Subcutaneous abdominal adipose tissue (tissue), 5 donors: Measurements from ENCODE around the gene PPM1D.
"Not testable (repeated sequence)": the region's sequence is repeated elsewhere in the genome, so short reads cannot be mapped to it uniquely, and the experiment has no call there.

Source experiments
- H3K27ac ChIP-seq: one replicate; pipeline ENCODE4 v1.7.0; 2013; ENCODE audit warnings: low read depth, mild to moderate bottlenecking, inconsistent platforms, low read length, moderate library complexity
- H3K27me3 ChIP-seq, 5 donors: one replicate each; pipeline ENCODE4 v1.7.0; 2013; ENCODE audit warnings: low read length in 5 of 5, inconsistent platforms in 1 of 5; ENCODE audit not compliant: control insufficient read depth in 5 of 5, insufficient read depth in 4 of 5
- H3K36me3 ChIP-seq, 5 donors: one replicate each; pipeline ENCODE4 v1.7.0; 2013; ENCODE audit warnings: low read length in 5 of 5; ENCODE audit not compliant: control insufficient read depth in 5 of 5, insufficient read depth in 5 of 5
- H3K4me1 ChIP-seq, 5 donors: one replicate each; pipeline ENCODE4 v1.7.0; 2013; ENCODE audit warnings: low read length in 5 of 5, mild to moderate bottlenecking in 3 of 5, moderate library complexity in 1 of 5; ENCODE audit not compliant: control insufficient read depth in 5 of 5, insufficient read depth in 5 of 5
- H3K4me3 ChIP-seq, 5 donors: one replicate each; pipeline ENCODE4 v1.7.0; 2013; ENCODE audit warnings: low read length in 5 of 5, low read depth in 1 of 5
- H3K9ac ChIP-seq, 5 donors: one replicate each; pipeline ENCODE4 v1.7.0; 2013; ENCODE audit warnings: low read length in 5 of 5, mild to moderate bottlenecking in 4 of 5, moderate library complexity in 3 of 5
- H3K9me3 ChIP-seq, 5 donors: one replicate each; pipeline ENCODE4 v1.7.0; 2013; ENCODE audit warnings: low read length in 5 of 5; ENCODE audit not compliant: control insufficient read depth in 5 of 5
- donor health status: healthy.
- donor health status: healthy.
- donor health status: healthy.
- donor health status: healthy.
- donor health status: healthy.

Gene PPM1D

GRCh38 chr17:60593441-60594036 is 6.5 kb upstream of the PPM1D start:
- not testable (repeated sequence) for H3K27me3 ChIP-seq, H3K4me3 ChIP-seq, H3K9ac ChIP-seq, H3K36me3 ChIP-seq, H3K27ac ChIP-seq, H3K9me3 ChIP-seq, H3K4me1 ChIP-seq

- not testable (repeated sequence) for H3K9me3 ChIP-seq, H3K27me3 ChIP-seq, H3K27ac ChIP-seq, H3K36me3 ChIP-seq, H3K4me3 ChIP-seq, H3K9ac ChIP-seq
- peaks cover 2 to 14% (median 6%) of the 10 kb centered on the region in 5 donors for H3K4me1 ChIP-seq
Measured at GRCh38 chr17:60594170-60594569, 5.8 kb upstream of the PPM1D start.

GRCh38 chr17:60594734-60595133 is 5.3 kb upstream of the PPM1D start:
- Histone ChIP-seq H3K4me3 (no peak overlapping the region), H3K27me3 (no peaks in the 10 kb centered on the region), H3K9ac (no peak overlapping the region), H3K4me1 (peaks cover 3 to 19% (median 11%) of the 10 kb centered on the region in 5 donors), H3K27ac (no peak overlapping the region), H3K9me3 (no peaks in the 10 kb centered on the region), H3K36me3 (no peaks in the 10 kb centered on the region)

GRCh38 chr17:60597297-60597696 is 2.7 kb upstream of the PPM1D start:
- H3K9me3 ChIP-seq: no peaks in the 10 kb centered on the region

GRCh38 chr17:60598001-60598736 is 1.8 kb upstream of the PPM1D start:
- Histone ChIP-seq H3K9me3 (no peaks in the 10 kb centered on the region), H3K4me1 (peaks cover 3 to 41% (median 31%) of the 10 kb centered on the region in 5 donors), H3K27ac (peak overlapping the region; percentile 88), H3K27me3 (no peaks in the 10 kb centered on the region), H3K9ac (no peak overlapping the region), H3K4me3 (no peak overlapping the region), H3K36me3 (no peaks in the 10 kb centered on the region)

More at GRCh38 chr17:60597297-60597696, 2.7 kb upstream of the PPM1D start:
- Histone ChIP-seq H3K4me3 (no peak overlapping the region), H3K9ac (no peak overlapping the region), H3K36me3 (no peaks in the 10 kb centered on the region), H3K4me1 (peaks cover 3 to 34% (median 22%) of the 10 kb centered on the region in 5 donors), H3K27ac (no peak overlapping the region), H3K27me3 (no peaks in the 10 kb centered on the region)

- Histone ChIP-seq H3K4me1 (peaks cover 3 to 43% (median 35%) of the 10 kb centered on the region in 5 donors), H3K4me3 (peak overlapping the region; percentile 83 to 98 (median 91)), H3K27ac (peak overlapping the region; percentile 88), H3K27me3 (no peaks in the 10 kb centered on the region), H3K36me3 (no peaks in the 10 kb centered on the region), H3K9ac (peak overlapping the region; percentile 62 to 84 (median 68)), H3K9me3 (no peaks in the 10 kb centered on the region)
Measured at GRCh38 chr17:60599220-60599619, 773 bp upstream of the PPM1D start.

- H3K9ac ChIP-seq: peak overlapping the region; percentile 43 to 98 (median 96)
- no peaks in the 10 kb centered on the region for H3K27me3 ChIP-seq
- H3K4me1 ChIP-seq: peaks cover 3 to 48% (median 42%) of the 10 kb centered on the region in 5 donors
- H3K4me3 ChIP-seq: peak overlapping the region; percentile 89 to 98 (median 96)
- no peaks in the 10 kb centered on the region for H3K9me3 ChIP-seq
- no peaks in the 10 kb centered on the region for H3K36me3 ChIP-seq
- peak overlapping the region; percentile 88 for H3K27ac ChIP-seq
Measured at GRCh38 chr17:60600490-60601446, 775 bp downstream of the PPM1D start.

- H3K9me3 ChIP-seq: no peaks in the 10 kb centered on the region
- H3K27ac ChIP-seq: peak overlapping the region; percentile 88
- H3K27me3 ChIP-seq: no peaks in the 10 kb centered on the region
- peak overlapping the region; percentile 89 to 98 (median 96) for H3K4me3 ChIP-seq
- peak overlapping the region; percentile 70 to 98 (median 96) for H3K9ac ChIP-seq
- H3K36me3 ChIP-seq: no peaks in the 10 kb centered on the region
- peaks cover 3 to 48% (median 42%) of the 10 kb centered on the region in 5 donors for H3K4me1 ChIP-seq
Measured at GRCh38 chr17:60601447-60602384, 1.7 kb downstream of the PPM1D start.

- Histone ChIP-seq H3K9me3 (no peaks in the 10 kb centered on the region), H3K36me3 (no peaks in the 10 kb centered on the region), H3K4me3 (peak overlapping the region; percentile 89 to 98 (median 96)), H3K27ac (peak overlapping the region; percentile 88), H3K27me3 (no peaks in the 10 kb centered on the region), H3K9ac (peak overlapping the region; percentile 70 to 98 (median 96)), H3K4me1 (peaks cover 3 to 48% (median 42%) of the 10 kb centered on the region in 5 donors)
Measured at GRCh38 chr17:60602385-60602742, 2.4 kb downstream of the PPM1D start.
